HG03097 (cell line): ENCODE results near the gene NME3.

Experiments used
- ATAC-seq: cut with Tn5 transposase; IDR thresholded peaks from one replicate; pipeline ENCODE4 v1.9.1; 2021; ENCODE audit not compliant: unreplicated experiment, low FRiP score

Gene NME3

DNA sequence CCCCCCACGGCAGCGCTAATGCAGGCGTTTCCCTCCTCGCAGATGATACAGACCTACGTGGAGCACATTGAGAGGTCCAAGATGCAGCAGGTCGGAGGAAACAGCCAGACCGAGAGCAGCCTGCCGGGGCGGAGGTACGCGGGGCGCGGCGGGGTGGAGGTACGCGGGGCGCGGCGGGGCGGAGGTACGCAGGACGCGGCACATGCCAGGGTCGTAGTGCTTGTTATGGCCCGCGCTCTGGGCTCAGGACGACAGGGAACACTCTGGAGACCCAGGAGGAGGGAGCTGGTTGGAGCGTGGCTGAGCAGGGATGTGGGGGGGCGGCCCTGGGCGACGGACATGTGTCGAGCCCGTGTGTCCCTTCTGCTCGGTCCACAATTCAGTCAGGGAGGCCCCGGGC, 41.9 kb downstream of the NME3 start:
- no peak for ATAC-seq

DNA sequence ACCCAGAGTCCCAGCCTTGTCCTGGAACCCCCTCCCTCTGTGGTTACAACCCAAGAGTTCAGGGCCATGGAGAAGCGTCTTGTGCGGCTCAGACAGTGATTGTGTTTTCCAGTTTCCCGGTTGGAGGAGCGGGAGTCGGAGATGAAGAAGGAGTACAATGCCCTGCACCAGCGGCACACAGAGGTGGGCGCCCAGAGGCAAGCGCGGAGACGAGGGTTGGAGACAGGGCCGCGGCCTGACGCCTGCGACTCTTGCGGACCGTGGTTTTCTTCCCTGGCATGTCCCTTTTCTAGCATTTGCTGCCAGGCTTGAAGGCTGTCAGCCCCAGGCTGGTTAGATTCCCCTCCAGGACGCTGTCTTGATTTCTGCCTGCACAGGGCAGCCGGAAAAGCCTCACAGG, 42.3 kb downstream of the NME3 start:
- ATAC-seq, result no peak

DNA sequence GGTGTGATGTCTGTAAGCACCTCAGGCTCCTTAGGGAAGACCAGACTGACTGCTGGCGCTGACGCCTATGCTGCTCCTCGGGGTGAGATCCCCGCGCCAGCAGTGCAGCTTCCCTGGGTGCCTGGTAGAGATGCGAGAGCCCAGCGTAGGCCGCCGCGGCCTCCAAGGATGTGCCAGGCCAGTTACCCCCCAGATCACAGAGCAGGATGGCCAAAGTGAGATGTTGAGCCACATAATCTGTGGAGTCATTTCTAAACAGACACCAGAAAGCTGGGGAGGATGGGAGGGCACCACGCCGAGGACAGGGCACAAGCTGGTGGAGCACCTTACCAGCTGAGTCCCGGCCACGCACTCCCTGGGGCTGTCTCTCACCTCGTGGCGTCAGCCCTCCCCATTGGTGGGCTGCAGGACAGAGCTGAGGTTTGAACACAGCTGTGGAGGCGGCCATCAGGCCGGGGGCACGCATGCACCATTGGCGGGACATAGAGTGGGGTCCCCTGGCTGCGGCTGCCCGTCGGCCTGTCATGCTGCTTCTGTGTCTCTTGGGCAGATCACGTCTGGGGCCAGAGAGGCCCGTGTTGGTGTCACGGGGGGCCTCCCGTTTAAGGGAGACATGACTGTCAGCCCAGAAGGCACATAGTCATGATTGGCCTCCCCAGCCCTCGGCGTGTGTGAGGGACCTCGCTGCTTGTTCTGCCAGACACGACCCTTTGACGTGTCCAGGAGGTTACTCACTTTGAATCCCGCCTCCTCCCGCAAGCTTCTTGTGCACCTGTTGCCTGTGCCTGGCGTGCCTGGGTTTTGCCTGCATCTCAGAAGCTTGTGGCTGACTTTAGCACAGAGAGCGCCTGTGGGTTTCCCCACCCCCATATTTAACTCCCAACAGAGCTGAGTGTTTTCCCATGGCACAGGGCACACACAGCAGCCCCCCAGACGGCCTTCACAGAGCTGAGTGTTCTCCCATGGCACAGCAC, 43.4 kb downstream of the NME3 start:
- ATAC-seq, result no peak

DNA sequence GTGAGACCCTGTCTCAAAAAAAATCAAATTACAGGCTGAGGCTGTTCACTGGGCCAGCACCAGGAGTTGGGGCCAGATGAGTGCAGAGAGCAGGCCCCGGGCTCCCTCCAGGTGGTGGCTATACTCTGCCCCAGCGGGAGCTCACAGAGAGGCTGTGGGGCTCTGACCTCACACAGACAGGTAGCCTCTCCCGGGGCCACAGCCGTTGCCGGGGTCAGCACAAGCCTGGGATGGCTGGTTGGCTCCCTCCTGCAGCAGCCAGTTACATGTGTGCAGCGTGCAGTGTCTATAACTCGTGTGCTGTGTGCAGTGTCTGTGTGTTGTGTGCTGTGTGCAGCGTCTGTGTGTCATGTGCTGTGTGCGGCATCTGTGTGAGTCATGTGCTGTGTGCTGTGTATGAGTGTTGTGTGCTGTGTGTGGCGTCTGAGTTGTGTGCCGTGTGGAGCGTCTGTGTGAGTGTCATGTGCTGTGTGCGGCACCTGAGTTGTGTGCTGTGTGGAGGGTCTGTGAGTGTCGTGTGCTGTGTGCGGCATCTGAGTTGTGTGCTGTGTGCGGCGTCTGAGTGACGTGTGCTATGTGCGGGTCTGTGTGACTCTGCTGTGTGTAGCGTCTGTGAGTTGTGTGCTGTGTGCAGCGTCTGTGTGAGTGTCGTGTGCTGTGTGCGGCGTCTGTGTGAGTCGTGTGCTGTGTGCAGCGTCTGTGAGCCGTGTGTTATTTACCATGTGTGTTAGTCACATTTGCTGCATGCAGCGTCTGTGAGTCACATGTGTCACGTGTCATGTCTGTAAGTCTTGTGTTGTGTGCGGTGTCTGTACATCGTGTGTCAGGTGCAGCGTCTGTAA, 44.5 kb downstream of the NME3 start:
- no peak for ATAC-seq

DNA sequence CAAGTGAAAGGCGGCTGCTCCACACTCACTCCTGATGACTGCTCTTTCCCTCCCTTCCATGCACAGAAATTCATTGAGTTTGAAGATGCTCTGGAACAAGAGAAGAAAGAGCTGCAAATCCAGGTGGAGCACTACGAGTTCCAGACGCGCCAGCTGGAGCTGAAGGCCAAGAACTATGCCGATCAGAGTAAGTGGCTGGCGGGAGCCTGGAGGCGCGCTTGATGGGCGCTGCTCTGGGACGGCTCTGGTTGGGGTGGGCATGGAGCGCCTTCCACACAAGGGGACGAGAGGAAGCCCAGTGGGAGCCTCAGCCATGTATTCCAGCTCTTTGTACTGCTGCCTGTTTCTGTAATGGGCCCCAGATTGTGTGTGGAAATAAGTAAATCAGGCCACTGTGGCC, 46.9 kb downstream of the NME3 start:
- no peak for ATAC-seq

DNA sequence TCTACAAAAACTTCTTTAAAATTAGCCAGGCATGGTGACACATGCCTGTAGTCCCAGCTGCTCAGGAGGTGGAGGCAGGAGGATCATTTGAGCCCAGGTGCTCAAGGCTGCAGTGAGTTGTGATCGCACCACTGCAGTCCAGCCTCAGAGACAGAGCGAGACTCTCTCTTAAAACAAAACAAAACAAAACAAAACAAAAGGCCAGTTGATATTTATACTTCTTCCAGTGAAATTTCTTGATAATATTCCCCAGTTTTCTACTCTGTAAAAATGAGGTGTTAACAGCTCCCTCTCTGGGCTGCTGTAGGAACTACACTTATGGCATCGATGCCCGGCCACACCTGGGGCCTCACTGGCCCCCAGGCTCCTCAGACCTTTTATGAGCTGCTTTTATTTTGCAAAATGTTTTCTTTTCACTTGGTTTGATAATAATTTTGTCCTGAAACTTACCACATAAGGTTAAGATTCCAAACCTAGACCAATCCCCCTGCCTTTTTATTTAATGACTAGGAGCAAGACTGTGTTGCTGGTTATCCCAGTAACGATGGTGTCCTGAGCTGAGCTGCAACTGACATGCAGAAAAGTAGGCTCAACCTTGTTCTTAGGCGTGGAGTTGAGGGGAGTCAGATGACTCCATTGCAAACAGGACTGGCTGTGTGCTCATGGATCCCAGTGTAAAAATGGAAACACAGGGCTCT, 47.7 kb downstream of the NME3 start:
- ATAC-seq, result no peak

DNA sequence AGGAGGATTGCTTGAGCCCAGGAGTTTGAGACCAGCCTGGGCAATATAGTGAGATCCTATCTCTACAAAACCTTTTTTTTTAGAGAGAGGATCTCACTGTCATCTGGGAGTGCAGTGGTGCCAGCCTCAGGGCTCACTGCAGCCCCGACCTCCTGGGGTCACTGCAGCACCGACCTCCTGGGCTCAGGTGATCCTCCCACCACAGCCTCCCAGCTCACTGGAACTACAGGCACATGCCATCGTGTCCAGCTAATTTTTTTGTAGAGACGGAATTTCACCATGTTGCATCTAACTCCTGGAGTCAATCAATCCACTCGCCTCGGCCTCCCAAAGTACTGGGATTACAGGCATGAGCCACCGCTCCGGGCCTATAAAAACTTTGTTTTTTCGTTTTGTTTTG, 50.0 kb downstream of the NME3 start:
- no peak for ATAC-seq
